K562 (cell line): ENCODE data around the gene GRK4. TPM values are rescaled to one million over a fixed set of nuclear protein-coding genes. Genes with fewer than 3 reads are reported as not detected.
A peak's percentile ranks its signal among the peaks of the same experiment; 100 is the strongest.

Experiments used
- ASH1L ChIP-seq: fragments of 450-650 bp; IDR thresholded peaks from 2 replicates; pipeline ENCODE4 v1.6.1; 2018; ENCODE audit warnings: borderline replicate concordance, mild to moderate bottlenecking, low read depth; ENCODE audit not compliant: partially characterized antibody
- CEBPB ChIP-seq: fragments of 450-650 bp; IDR thresholded peaks from 2 replicates; pipeline ENCODE4 v1.6.1; 2016; ENCODE audit warnings: missing genetic modification characterization, missing compliant biosample characterization
- ELF1 ChIP-seq: fragments of 200-800 bp; sonication (Bioruptor generic); IDR thresholded peaks from 2 replicates; pipeline ENCODE4 v1.6.1; 2016; ENCODE audit warnings: missing genetic modification characterization, missing compliant biosample characterization
- EZH2 ChIP-seq: IDR thresholded peaks from 2 replicates; pipeline ENCODE4 v1.6.1; 2012; ENCODE audit warnings: low read depth, mild to moderate bottlenecking, inconsistent platforms, low read length, borderline replicate concordance
- FOXM1 ChIP-seq, 2 experiments: fragments of 450-650 bp in 1 of 2; sonication (generic) in 1 of 2; formaldehyde crosslinking in 1 of 2; IDR thresholded peaks; 2 replicates each; pipeline versions ENCODE4 v1.6.1 to v1.9.0; 2017 to 2022; ENCODE audit warnings: low read depth in 2 of 2, mild to moderate bottlenecking in 2 of 2, missing genetic modification reagents in 1 of 2, moderate library complexity in 1 of 2
- GABPB1 ChIP-seq: sonication (generic); formaldehyde crosslinking; IDR thresholded peaks from 2 replicates; pipeline ENCODE4 v1.8.0; 2022; ENCODE audit warnings: mild to moderate bottlenecking, missing genetic modification reagents
- HNRNPLL ChIP-seq: fragments of 200-400 bp; formaldehyde crosslinking; IDR thresholded peaks from 2 replicates; pipeline ENCODE4 v1.6.1; 2017; ENCODE audit warnings: low read length, low read depth, mild to moderate bottlenecking; ENCODE audit not compliant: poor library complexity, severe bottlenecking
- JUND ChIP-seq, 2 experiments: IDR thresholded peaks; 2 replicates in 1 of 2; 3 replicates in 1 of 2; pipeline ENCODE4 v1.6.1; 2011; ENCODE audit warnings: borderline replicate concordance in 2 of 2, low read depth in 2 of 2, low read length in 2 of 2, improper control_type of control experiment in 1 of 2, missing biosample characterization in 1 of 2, missing genetic modification characterization in 1 of 2, missing genetic modification reagents in 1 of 2
- LARP7 ChIP-seq: fragments of 450-650 bp; IDR thresholded peaks from 2 replicates; pipeline ENCODE4 v1.6.1; 2016
- NFIC ChIP-seq: fragments of 450-650 bp; IDR thresholded peaks from 2 replicates; pipeline ENCODE4 v1.6.1; 2017; ENCODE audit warnings: mild to moderate bottlenecking, inconsistent platforms
- POLR2AphosphoS5 ChIP-seq: IDR thresholded peaks from 2 replicates; pipeline ENCODE4 v1.6.1; 2011; ENCODE audit warnings: mild to moderate bottlenecking, low read depth, low read length, moderate library complexity; ENCODE audit not compliant: control insufficient read depth, insufficient read depth
- SREBF1 ChIP-seq: fragments of 150-350 bp; IDR thresholded peaks from 2 replicates; pipeline ENCODE4 v1.6.1; 2014; ENCODE audit warnings: antibody characterized with exemption, low read depth, low read length, borderline replicate concordance
- TCF7 ChIP-seq: sonication (generic); IDR thresholded peaks from 2 replicates; pipeline ENCODE4 v1.6.1; 2016; ENCODE audit warnings: antibody characterized with exemption, borderline replicate concordance
- ZNF263 ChIP-seq: sonication (generic); formaldehyde crosslinking; IDR thresholded peaks from 2 replicates; pipeline ENCODE4 v1.8.0; 2022; ENCODE audit warnings: mild to moderate bottlenecking, missing genetic modification reagents, borderline replicate concordance
- polyA plus RNA-seq, 8 experiments: library from polyadenylated mRNA; depleted of rRNA in 4 of 8; stranded (reverse) in 5 of 8; unstranded in 3 of 8; fragments of >200 nt; fragmentation: Nextera tagmentation in 2 of 8; fragmentation: Illumina TruSeq in 1 of 8; extraction: Ambion mirVana in 2 of 8; extraction: Trizol in 1 of 8; gene quantifications; 2 replicates each; pipeline versions ENCODE4 v1.2.1 to v1.2.3, GENCODE V29; 2011 to 2014; ENCODE audit warnings: inconsistent platforms in 1 of 8, missing spikeins in 1 of 8
- total RNA-seq, 7 experiments: library from RNA; depleted of rRNA in 6 of 7; stranded (reverse); fragments of >200 nt in 6 of 7; fragmentation: Illumina TruSeq in 2 of 7; extraction: Trizol in 2 of 7; gene quantifications; 2 replicates each; pipeline versions ENCODE4 v1.2.1 to v1.2.3, GENCODE V29; 2011 to 2021; ENCODE audit warnings: low replicate concordance in 1 of 7
- TF ChIP-seq, protein P1 (sequence below): fragments of 450-650 bp; IDR thresholded peaks from 2 replicates; pipeline ENCODE4 v1.6.1; 2014; ENCODE audit warnings: low read depth, mild to moderate bottlenecking, moderate library complexity, borderline replicate concordance
- TF ChIP-seq, protein P2 (sequence below): sonication (generic); formaldehyde crosslinking; IDR thresholded peaks from 2 replicates; pipeline ENCODE4 v1.8.0; 2022; ENCODE audit warnings: missing genetic modification reagents, mild to moderate bottlenecking, moderate library complexity, borderline replicate concordance
- TF ChIP-seq, protein P3 (sequence below), 2 experiments: IDR thresholded peaks; 2 replicates each; pipeline ENCODE4 v1.6.1; 2011; ENCODE audit warnings: borderline replicate concordance in 1 of 2, control low read depth in 1 of 2, low read depth in 1 of 2, low read length in 1 of 2, mild to moderate bottlenecking in 1 of 2, mixed read lengths in 1 of 2, moderate library complexity in 1 of 2; ENCODE audit not compliant: insufficient read depth in 1 of 2, insufficient read length in 1 of 2, poor library complexity in 1 of 2, severe bottlenecking in 1 of 2; ENCODE audit errors: extremely low read depth in 1 of 2
- TF ChIP-seq, protein P4 (sequence below), 2 experiments: fragments of 200-800 bp in 1 of 2; sonication (Bioruptor generic) in 1 of 2; sonication (generic) in 1 of 2; formaldehyde crosslinking in 1 of 2; IDR thresholded peaks in 1 of 2; conservative IDR thresholded peaks in 1 of 2; 2 replicates each; pipeline versions ENCODE4 v1.5.0 to v1.6.1; 2016 to 2020; ENCODE audit warnings: missing compliant biosample characterization in 1 of 2, missing genetic modification characterization in 1 of 2, missing genetic modification reagents in 1 of 2

GRK4 gene
- total and polyA plus RNA-seq, 9 of the 15 experiments (the other 6 are each of a cell fraction or from before 2014, with no cell fraction given), result 1.1 to 4.8 (median 2.6) TPM

DNA sequence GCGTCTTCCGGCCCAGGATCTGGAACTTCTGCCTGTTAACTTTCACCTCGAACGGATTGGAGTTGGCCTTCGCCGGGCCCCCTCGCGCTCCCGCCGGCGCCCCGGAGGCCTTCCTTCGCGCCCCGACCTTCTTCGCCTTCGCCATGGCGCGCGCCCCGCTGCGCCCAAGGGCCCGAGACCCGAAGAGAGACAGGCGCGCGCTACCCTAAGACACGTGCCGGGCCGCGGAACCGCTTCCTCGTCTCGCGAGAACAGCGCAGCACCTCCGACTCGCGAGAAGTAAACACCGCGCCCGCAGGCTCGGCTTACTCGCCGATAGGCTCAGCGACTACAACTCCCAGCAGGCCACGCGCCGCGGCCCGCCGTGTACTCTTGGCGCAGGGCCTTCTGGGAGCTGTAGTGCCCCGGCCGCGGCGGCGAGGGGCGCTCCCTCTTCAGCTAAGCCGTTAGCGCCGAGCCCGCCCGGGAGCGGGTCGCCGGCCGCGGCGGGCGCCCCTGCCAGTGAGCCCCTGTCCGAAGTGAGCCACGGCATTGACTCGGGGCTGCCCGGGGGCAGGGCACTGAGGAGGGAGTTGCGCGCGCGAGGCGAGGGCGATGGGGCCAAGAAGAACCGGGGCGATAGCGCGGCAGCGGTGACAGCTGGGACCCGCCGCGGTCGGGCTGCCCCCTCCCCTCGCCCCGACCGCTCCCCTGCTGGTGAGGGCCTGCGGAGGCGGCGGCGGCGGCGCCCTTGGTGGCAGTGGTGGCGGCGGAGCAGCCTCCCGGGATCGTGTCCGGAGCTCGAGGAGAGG lies at the start of gene GRK4, which contains the start of gene NOP14 (continued):
- TF ChIP-seq JUND (IDR thresholded peaks at IDR 0.05; ENCODE audit: borderline replicate concordance, low read depth, low read length) (0 out of 2 replicates have a peak, but pooled peaks have one; percentile 31), JUND (tag; IDR thresholded peaks at IDR 0.05; ENCODE audit: borderline replicate concordance, low read depth, low read length) (no peak; the same call in 2 of the 3 replicates), HNRNPLL (peak; percentile 61), CEBPB (tag) (no peak), SREBF1 (peak; percentile 72; the same call in 1 of the 2 replicates), ELF1 (tag) (peak; percentile 70), LARP7 (no peak), GABPB1 (CRISPR knock-in tag) (peak; percentile 82), FOXM1 (IDR thresholded peaks at IDR 0.05; ENCODE audit: low read depth) (no peak), FOXM1 (CRISPR knock-in tag; IDR thresholded peaks at IDR 0.05; ENCODE audit: low read depth) (peak; percentile 50; the same call in 1 of the 2 replicates), ZNF263 (CRISPR knock-in tag) (peak; percentile 40; the same call in 1 of the 2 replicates), TCF7 (no peak), EZH2 (no peak), NFIC (peak; percentile 41; the same call in 1 of the 2 replicates), ASH1L (peak; percentile 73), POLR2AphosphoS5 (peak; percentile 73)
- TF ChIP-seq, protein P1, sequence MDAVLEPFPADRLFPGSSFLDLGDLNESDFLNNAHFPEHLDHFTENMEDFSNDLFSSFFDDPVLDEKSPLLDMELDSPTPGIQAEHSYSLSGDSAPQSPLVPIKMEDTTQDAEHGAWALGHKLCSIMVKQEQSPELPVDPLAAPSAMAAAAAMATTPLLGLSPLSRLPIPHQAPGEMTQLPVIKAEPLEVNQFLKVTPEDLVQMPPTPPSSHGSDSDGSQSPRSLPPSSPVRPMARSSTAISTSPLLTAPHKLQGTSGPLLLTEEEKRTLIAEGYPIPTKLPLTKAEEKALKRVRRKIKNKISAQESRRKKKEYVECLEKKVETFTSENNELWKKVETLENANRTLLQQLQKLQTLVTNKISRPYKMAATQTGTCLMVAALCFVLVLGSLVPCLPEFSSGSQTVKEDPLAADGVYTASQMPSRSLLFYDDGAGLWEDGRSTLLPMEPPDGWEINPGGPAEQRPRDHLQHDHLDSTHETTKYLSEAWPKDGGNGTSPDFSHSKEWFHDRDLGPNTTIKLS, result peak; percentile 98
- TF ChIP-seq, protein P2, sequence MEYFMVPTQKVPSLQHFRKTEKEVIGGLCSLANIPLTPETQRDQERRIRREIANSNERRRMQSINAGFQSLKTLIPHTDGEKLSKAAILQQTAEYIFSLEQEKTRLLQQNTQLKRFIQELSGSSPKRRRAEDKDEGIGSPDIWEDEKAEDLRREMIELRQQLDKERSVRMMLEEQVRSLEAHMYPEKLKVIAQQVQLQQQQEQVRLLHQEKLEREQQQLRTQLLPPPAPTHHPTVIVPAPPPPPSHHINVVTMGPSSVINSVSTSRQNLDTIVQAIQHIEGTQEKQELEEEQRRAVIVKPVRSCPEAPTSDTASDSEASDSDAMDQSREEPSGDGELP (CRISPR knock-in tag), result peak; percentile 79
- TF ChIP-seq, protein P3, sequence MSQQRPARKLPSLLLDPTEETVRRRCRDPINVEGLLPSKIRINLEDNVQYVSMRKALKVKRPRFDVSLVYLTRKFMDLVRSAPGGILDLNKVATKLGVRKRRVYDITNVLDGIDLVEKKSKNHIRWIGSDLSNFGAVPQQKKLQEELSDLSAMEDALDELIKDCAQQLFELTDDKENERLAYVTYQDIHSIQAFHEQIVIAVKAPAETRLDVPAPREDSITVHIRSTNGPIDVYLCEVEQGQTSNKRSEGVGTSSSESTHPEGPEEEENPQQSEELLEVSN (IDR thresholded peaks at IDR 0.05; ENCODE audit: borderline replicate concordance in 1 of 2, extremely low read depth in 1 of 2, insufficient read depth in 1 of 2, insufficient read length in 1 of 2, low read depth in 1 of 2, low read length in 1 of 2, poor library complexity in 1 of 2, severe bottlenecking in 1 of 2), result peak; percentile 98
- TF ChIP-seq, protein P4, sequence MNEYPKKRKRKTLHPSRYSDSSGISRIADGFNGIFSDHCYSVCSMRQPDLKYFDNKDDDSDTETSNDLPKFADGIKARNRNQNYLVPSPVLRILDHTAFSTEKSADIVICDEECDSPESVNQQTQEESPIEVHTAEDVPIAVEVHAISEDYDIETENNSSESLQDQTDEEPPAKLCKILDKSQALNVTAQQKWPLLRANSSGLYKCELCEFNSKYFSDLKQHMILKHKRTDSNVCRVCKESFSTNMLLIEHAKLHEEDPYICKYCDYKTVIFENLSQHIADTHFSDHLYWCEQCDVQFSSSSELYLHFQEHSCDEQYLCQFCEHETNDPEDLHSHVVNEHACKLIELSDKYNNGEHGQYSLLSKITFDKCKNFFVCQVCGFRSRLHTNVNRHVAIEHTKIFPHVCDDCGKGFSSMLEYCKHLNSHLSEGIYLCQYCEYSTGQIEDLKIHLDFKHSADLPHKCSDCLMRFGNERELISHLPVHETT (CRISPR knock-in tag; conservative IDR thresholded peaks at IDR 0.05 in 1 of 2, IDR thresholded peaks at IDR 0.05 in 1 of 2), result peak in 1 of 2 experiments; percentile 90; a peak in 2 of 4 replicates
